ENCODE results near the gene NEIL3.

GRCh38 chr4:177271091-177271490 is 38.6 kb upstream of the NEIL3 start:
- no peak for TF ChIP-seq POLR2A (IDR thresholded peaks at IDR 0.05)
- TF ChIP-seq, protein P1, sequence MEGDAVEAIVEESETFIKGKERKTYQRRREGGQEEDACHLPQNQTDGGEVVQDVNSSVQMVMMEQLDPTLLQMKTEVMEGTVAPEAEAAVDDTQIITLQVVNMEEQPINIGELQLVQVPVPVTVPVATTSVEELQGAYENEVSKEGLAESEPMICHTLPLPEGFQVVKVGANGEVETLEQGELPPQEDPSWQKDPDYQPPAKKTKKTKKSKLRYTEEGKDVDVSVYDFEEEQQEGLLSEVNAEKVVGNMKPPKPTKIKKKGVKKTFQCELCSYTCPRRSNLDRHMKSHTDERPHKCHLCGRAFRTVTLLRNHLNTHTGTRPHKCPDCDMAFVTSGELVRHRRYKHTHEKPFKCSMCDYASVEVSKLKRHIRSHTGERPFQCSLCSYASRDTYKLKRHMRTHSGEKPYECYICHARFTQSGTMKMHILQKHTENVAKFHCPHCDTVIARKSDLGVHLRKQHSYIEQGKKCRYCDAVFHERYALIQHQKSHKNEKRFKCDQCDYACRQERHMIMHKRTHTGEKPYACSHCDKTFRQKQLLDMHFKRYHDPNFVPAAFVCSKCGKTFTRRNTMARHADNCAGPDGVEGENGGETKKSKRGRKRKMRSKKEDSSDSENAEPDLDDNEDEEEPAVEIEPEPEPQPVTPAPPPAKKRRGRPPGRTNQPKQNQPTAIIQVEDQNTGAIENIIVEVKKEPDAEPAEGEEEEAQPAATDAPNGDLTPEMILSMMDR (IDR thresholded peaks at IDR 0.05): no peak

Data from testis (tissue), 2 donors.